ENCODE results near the gene BTBD17. TPM values are rescaled to one million over a fixed set of nuclear protein-coding genes. Genes with fewer than 3 reads are reported as not detected.
A peak's percentile ranks its signal among the peaks of the same experiment; 100 is the strongest.
"Not testable (repeated sequence)": the region's sequence is repeated elsewhere in the genome, so short reads cannot be mapped to it uniquely, and the experiment has no call there.

BTBD17 gene
- total RNA-seq, result not detected
- polyA plus RNA-seq, result not detected
- long read RNA-seq, donor 1, result 0 reads
- long read RNA-seq, donor 2, partial matches to known transcripts, result 0 of 3 reads
- long read RNA-seq, donor 2, other reads (novel, unspliced or antisense), result 3 of 3 reads

- no peaks in the 10 kb centered on the region for H3K9me3 ChIP-seq (ENCODE audit: control insufficient read depth, low read length)
- H3K4me3 ChIP-seq (ENCODE audit: low read length in 2 of 2), result no peak within 1 kb of the TSS
- H3K4me1 ChIP-seq (ENCODE audit: control insufficient read depth in 1 of 2, insufficient read depth in 2 of 2, low read length in 2 of 2), result no peaks in the 10 kb centered on the region
- intact Hi-C loops (cut with DNase I), result loop anchor here in 1 of 2 donors (10.0 kb wide), 1 partner anchor 157 kb away; the partner anchor contains the start of gene RPL38
- 35 to 42% methylated on average over 25 to 28 of the region's 28 CpGs for WGBS, 2 donors
- H3K36me3 ChIP-seq (ENCODE audit: control insufficient read depth in 1 of 2, insufficient read depth in 2 of 2, low read length in 1 of 2), result no peaks in the 10 kb centered on the region
- no peak within 1 kb of the TSS for H3K27ac ChIP-seq (ENCODE audit: low read depth in 1 of 2, low read length in 2 of 2)
- ATAC-seq (ENCODE audit: low FRiP score) (peak; percentile 42), DNase-seq (no peak)
- no peaks in the 10 kb centered on the region for H3K27me3 ChIP-seq (ENCODE audit: control insufficient read depth in 1 of 2, insufficient read depth in 2 of 2, low read length in 1 of 2)
Measured at GRCh38 chr17:74361230-74362068, at the start of gene BTBD17. TSS of gene BTBD17 (minus strand) at chr17:74361868. CDS start at chr17:74361819, 49 bp downstream.

GRCh38 chr17:74410001-74410443 lies 48.4 kb upstream of the BTBD17 start:
- Histone ChIP-seq H3K27ac (ENCODE audit: low read depth in 1 of 2, low read length in 2 of 2) (no peak overlapping the region), H3K4me3 (ENCODE audit: low read length in 2 of 2) (no peak overlapping the region), H3K9me3 (ENCODE audit: control insufficient read depth, low read length) (no peaks in the 10 kb centered on the region), H3K4me1 (ENCODE audit: control insufficient read depth in 1 of 2, insufficient read depth in 2 of 2, low read length in 2 of 2) (no peaks in the 10 kb centered on the region), H3K27me3 (ENCODE audit: control insufficient read depth in 1 of 2, insufficient read depth in 2 of 2, low read length in 1 of 2) (no peaks in the 10 kb centered on the region), H3K36me3 (ENCODE audit: control insufficient read depth in 1 of 2, insufficient read depth in 2 of 2, low read length in 1 of 2) (no peaks in the 10 kb centered on the region)
- intact Hi-C loops (cut with DNase I), result no loop called here
- no peak for DNase-seq
- ATAC-seq (ENCODE audit: low FRiP score), result peak; percentile 22
- 91 to 92% methylated on average over 4 of the region's 4 CpGs for WGBS, 2 donors

- no peaks in the 10 kb centered on the region for H3K27me3 ChIP-seq (ENCODE audit: control insufficient read depth in 1 of 2, insufficient read depth in 2 of 2, low read length in 1 of 2)
- WGBS, 2 donors, result 72 to 77% methylated on average over 4 of the region's 4 CpGs
- ATAC-seq (ENCODE audit: low FRiP score) (no peak), DNase-seq (no peak)
- no peaks in the 10 kb centered on the region for H3K36me3 ChIP-seq (ENCODE audit: control insufficient read depth in 1 of 2, insufficient read depth in 2 of 2, low read length in 1 of 2)
- H3K9me3 ChIP-seq (ENCODE audit: control insufficient read depth, low read length), result no peaks in the 10 kb centered on the region
- H3K4me3 ChIP-seq (ENCODE audit: low read length in 2 of 2), result no peak overlapping the region
- intact Hi-C loops (cut with DNase I), result no loop called here
- H3K27ac ChIP-seq (ENCODE audit: low read depth in 1 of 2, low read length in 2 of 2), result no peak overlapping the region
- H3K4me1 ChIP-seq (ENCODE audit: control insufficient read depth in 1 of 2, insufficient read depth in 2 of 2, low read length in 2 of 2), result no peaks in the 10 kb centered on the region
Measured at GRCh38 chr17:74408815-74409214, 47.1 kb upstream of the BTBD17 start.

- WGBS, 2 donors, result 77 to 80% methylated on average over 3 of the region's 3 CpGs
- Histone ChIP-seq H3K27me3 (ENCODE audit: control insufficient read depth in 1 of 2, insufficient read depth in 2 of 2, low read length in 1 of 2) (no peaks in the 10 kb centered on the region), H3K4me3 (ENCODE audit: low read length in 2 of 2) (no peak overlapping the region), H3K4me1 (ENCODE audit: control insufficient read depth in 1 of 2, insufficient read depth in 2 of 2, low read length in 2 of 2) (no peaks in the 10 kb centered on the region), H3K36me3 (ENCODE audit: control insufficient read depth in 1 of 2, insufficient read depth in 2 of 2, low read length in 1 of 2) (no peaks in the 10 kb centered on the region), H3K27ac (ENCODE audit: low read depth in 1 of 2, low read length in 2 of 2) (no peak overlapping the region), H3K9me3 (ENCODE audit: control insufficient read depth, low read length) (no peaks in the 10 kb centered on the region)
- no peak for ATAC-seq (ENCODE audit: low FRiP score)
- no peak for DNase-seq
- intact Hi-C loops (cut with DNase I), result no loop called here
Measured at GRCh38 chr17:74408262-74408661, 46.6 kb upstream of the BTBD17 start.

- ATAC-seq (ENCODE audit: low FRiP score) (no peak), DNase-seq (no peak)
- Histone ChIP-seq H3K27ac (ENCODE audit: low read depth in 1 of 2, low read length in 2 of 2) (no peak overlapping the region), H3K4me3 (ENCODE audit: low read length in 2 of 2) (no peak overlapping the region), H3K27me3 (ENCODE audit: control insufficient read depth in 1 of 2, insufficient read depth in 2 of 2, low read length in 1 of 2) (no peaks in the 10 kb centered on the region), H3K9me3 (ENCODE audit: control insufficient read depth, low read length) (no peaks in the 10 kb centered on the region), H3K4me1 (ENCODE audit: control insufficient read depth in 1 of 2, insufficient read depth in 2 of 2, low read length in 2 of 2) (no peaks in the 10 kb centered on the region), H3K36me3 (ENCODE audit: control insufficient read depth in 1 of 2, insufficient read depth in 2 of 2, low read length in 1 of 2) (no peaks in the 10 kb centered on the region)
- intact Hi-C loops (cut with DNase I), result no loop called here
- WGBS, 2 donors, result 67 to 81% methylated on average over 5 of the region's 5 CpGs
Measured at GRCh38 chr17:74407384-74407783, 45.7 kb upstream of the BTBD17 start.

GRCh38 chr17:74405311-74405710 lies 43.6 kb upstream of the BTBD17 start:
- intact Hi-C loops (cut with DNase I); H3K27me3 ChIP-seq (ENCODE audit: control insufficient read depth in 1 of 2, insufficient read depth in 2 of 2, low read length in 1 of 2); H3K27ac ChIP-seq (ENCODE audit: low read depth in 1 of 2, low read length in 2 of 2); H3K4me3 ChIP-seq (ENCODE audit: low read length in 2 of 2); H3K4me1 ChIP-seq (ENCODE audit: control insufficient read depth in 1 of 2, insufficient read depth in 2 of 2, low read length in 2 of 2); DNase-seq; H3K9me3 ChIP-seq (ENCODE audit: control insufficient read depth, low read length); ATAC-seq (ENCODE audit: low FRiP score); H3K36me3 ChIP-seq (ENCODE audit: control insufficient read depth in 1 of 2, insufficient read depth in 2 of 2, low read length in 1 of 2): not testable (repeated sequence)
- 93 to 95% methylated on average over 5 of the region's 5 CpGs for WGBS, 2 donors

GRCh38 chr17:74404789-74405188 lies 43.1 kb upstream of the BTBD17 start:
- H3K9me3 ChIP-seq (ENCODE audit: control insufficient read depth, low read length), result no peaks in the 10 kb centered on the region
- no peaks in the 10 kb centered on the region for H3K4me1 ChIP-seq (ENCODE audit: control insufficient read depth in 1 of 2, insufficient read depth in 2 of 2, low read length in 2 of 2)
- intact Hi-C loops (cut with DNase I), result no loop called here
- DNase-seq (no peak), ATAC-seq (ENCODE audit: low FRiP score) (no peak)
- no peak overlapping the region for H3K4me3 ChIP-seq (ENCODE audit: low read length in 2 of 2)
- H3K27me3 ChIP-seq (ENCODE audit: control insufficient read depth in 1 of 2, insufficient read depth in 2 of 2, low read length in 1 of 2), result no peaks in the 10 kb centered on the region
- WGBS, 2 donors, result 82 to 84% methylated on average over 6 of the region's 6 CpGs
- no peak overlapping the region for H3K27ac ChIP-seq (ENCODE audit: low read depth in 1 of 2, low read length in 2 of 2)
- no peaks in the 10 kb centered on the region for H3K36me3 ChIP-seq (ENCODE audit: control insufficient read depth in 1 of 2, insufficient read depth in 2 of 2, low read length in 1 of 2)

GRCh38 chr17:74404218-74404617 lies 42.5 kb upstream of the BTBD17 start:
- no peak overlapping the region for H3K4me3 ChIP-seq (ENCODE audit: low read length in 2 of 2)
- H3K36me3 ChIP-seq (ENCODE audit: control insufficient read depth in 1 of 2, insufficient read depth in 2 of 2, low read length in 1 of 2), result no peaks in the 10 kb centered on the region
- intact Hi-C loops (cut with DNase I), result no loop called here
- H3K9me3 ChIP-seq (ENCODE audit: control insufficient read depth, low read length), result no peaks in the 10 kb centered on the region
- no peak overlapping the region for H3K27ac ChIP-seq (ENCODE audit: low read depth in 1 of 2, low read length in 2 of 2)
- H3K4me1 ChIP-seq (ENCODE audit: control insufficient read depth in 1 of 2, insufficient read depth in 2 of 2, low read length in 2 of 2), result no peaks in the 10 kb centered on the region
- ATAC-seq (ENCODE audit: low FRiP score) (no peak), DNase-seq (no peak)
- no peaks in the 10 kb centered on the region for H3K27me3 ChIP-seq (ENCODE audit: control insufficient read depth in 1 of 2, insufficient read depth in 2 of 2, low read length in 1 of 2)
- WGBS, 2 donors, result 51 to 61% methylated on average over 7 of the region's 7 CpGs
